ENCODE data around the gene EEIG2. TPM values are rescaled to one million over a fixed set of nuclear protein-coding genes. Genes with fewer than 3 reads are reported as not detected.

EEIG2 gene
- total and polyA plus RNA-seq, 9 of the 15 experiments (the other 6 are each of a cell fraction or from before 2014, with no cell fraction given), result 6.1 to 26.9 (median 15.2) TPM

GRCh38 chr1:108561689-108562326 lies 1.9 kb downstream of the EEIG2 start (continued):
- TF ChIP-seq, protein P1, sequence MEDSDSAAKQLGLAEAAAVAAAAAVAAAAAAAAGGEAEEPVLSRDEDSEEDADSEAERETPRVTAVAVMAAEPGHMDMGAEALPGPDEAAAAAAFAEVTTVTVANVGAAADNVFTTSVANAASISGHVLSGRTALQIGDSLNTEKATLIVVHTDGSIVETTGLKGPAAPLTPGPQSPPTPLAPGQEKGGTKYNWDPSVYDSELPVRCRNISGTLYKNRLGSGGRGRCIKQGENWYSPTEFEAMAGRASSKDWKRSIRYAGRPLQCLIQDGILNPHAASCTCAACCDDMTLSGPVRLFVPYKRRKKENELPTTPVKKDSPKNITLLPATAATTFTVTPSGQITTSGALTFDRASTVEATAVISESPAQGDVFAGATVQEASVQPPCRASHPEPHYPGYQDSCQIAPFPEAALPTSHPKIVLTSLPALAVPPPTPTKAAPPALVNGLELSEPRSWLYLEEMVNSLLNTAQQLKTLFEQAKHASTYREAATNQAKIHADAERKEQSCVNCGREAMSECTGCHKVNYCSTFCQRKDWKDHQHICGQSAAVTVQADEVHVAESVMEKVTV (CRISPR knock-in tag; IDR thresholded peaks at IDR 0.05), result peak; percentile 92
- TF ChIP-seq SP2 (IDR thresholded peaks at IDR 0.05; ENCODE audit: extremely low read depth, low read depth, low read length, poor library complexity, severe bottlenecking) (no peak), POLR3G (IDR thresholded peaks at IDR 0.05; ENCODE audit: extremely low read depth, insufficient read length, insufficient replicate concordance) (no peak), ZNF408 (CRISPR knock-in tag; IDR thresholded peaks at IDR 0.05; ENCODE audit: low read depth) (no peak), CBX1 (IDR thresholded peaks at IDR 0.05; ENCODE audit: low read depth) (no peak), NCOA1 (IDR thresholded peaks at IDR 0.05; ENCODE audit: low read depth) (no peak), MNT (conservative IDR thresholded peaks at IDR 0.05) (no peak), ESRRA (IDR thresholded peaks at IDR 0.05; ENCODE audit: borderline replicate concordance, low read depth) (no peak), ERF (CRISPR knock-in tag; IDR thresholded peaks at IDR 0.05) (no peak), HOXB6 (CRISPR knock-in tag; IDR thresholded peaks at IDR 0.05; ENCODE audit: borderline replicate concordance) (no peak), GABPB1 (CRISPR knock-in tag; IDR thresholded peaks at IDR 0.05) (no peak), ZNF57 (CRISPR knock-in tag; IDR thresholded peaks at IDR 0.05) (no peak), SIN3B (IDR thresholded peaks at IDR 0.05; ENCODE audit: low read depth) (no peak), FOXP1 (CRISPR knock-in tag; IDR thresholded peaks at IDR 0.05) (no peak), CREM (IDR thresholded peaks at IDR 0.05; ENCODE audit: low read depth) (peak; percentile 25; the same call in 1 of the 2 replicates), ZFPM2 (CRISPR knock-in tag; IDR thresholded peaks at IDR 0.05) (no peak), XRCC4 (IDR thresholded peaks at IDR 0.05; ENCODE audit: extremely low read depth, insufficient read depth, insufficient read length) (no peak), EP400 (IDR thresholded peaks at IDR 0.05) (no peak), NFYB (IDR thresholded peaks at IDR 0.05; ENCODE audit: extremely low read depth, insufficient read length) (no peak), ILF3 (IDR thresholded peaks at IDR 0.05; ENCODE audit: borderline replicate concordance) (no peak), ZNF76 (CRISPR knock-in tag; IDR thresholded peaks at IDR 0.05; ENCODE audit: borderline replicate concordance) (no peak), ZZZ3 (IDR thresholded peaks at IDR 0.05) (no peak), KLF16 (IDR thresholded peaks at IDR 0.05) (no peak), TBL1XR1 (IDR thresholded peaks at IDR 0.05; ENCODE audit: low read length in 2 of 2) (no peak), KHSRP (IDR thresholded peaks at IDR 0.05) (no peak), NFE2 (IDR thresholded peaks at IDR 0.05; ENCODE audit: low read depth) (no peak)
- TF ChIP-seq, protein P2, sequence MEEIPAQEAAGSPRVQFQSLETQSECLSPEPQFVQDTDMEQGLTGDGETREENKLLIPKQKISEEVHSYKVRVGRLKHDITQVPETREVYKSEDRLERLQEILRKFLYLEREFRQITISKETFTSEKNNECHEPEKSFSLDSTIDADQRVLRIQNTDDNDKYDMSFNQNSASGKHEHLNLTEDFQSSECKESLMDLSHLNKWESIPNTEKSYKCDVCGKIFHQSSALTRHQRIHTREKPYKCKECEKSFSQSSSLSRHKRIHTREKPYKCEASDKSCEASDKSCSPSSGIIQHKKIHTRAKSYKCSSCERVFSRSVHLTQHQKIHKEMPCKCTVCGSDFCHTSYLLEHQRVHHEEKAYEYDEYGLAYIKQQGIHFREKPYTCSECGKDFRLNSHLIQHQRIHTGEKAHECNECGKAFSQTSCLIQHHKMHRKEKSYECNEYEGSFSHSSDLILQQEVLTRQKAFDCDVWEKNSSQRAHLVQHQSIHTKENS (CRISPR knock-in tag; IDR thresholded peaks at IDR 0.05), result no peak

Measured in K562 (cell line).